HG03354 (cell line): ENCODE measurements around the gene RIOK3.

Source experiments
- ATAC-seq: cut with Tn5 transposase; IDR thresholded peaks from one replicate; pipeline ENCODE4 v1.9.1; 2021; ENCODE audit warnings: mild to moderate bottlenecking; ENCODE audit not compliant: unreplicated experiment, poor library complexity, severe bottlenecking

The RIOK3 gene

GRCh38 chr18:23448291-23448690 lies 4.8 kb upstream of the RIOK3 start:
- ATAC-seq: no peak

- no peak for ATAC-seq
Measured at GRCh38 chr18:23450022-23450421, 3.1 kb upstream of the RIOK3 start.

GRCh38 chr18:23451011-23451410 lies 2.1 kb upstream of the RIOK3 start:
- ATAC-seq: no peak

GRCh38 chr18:23451491-23451890 lies 1.6 kb upstream of the RIOK3 start:
- ATAC-seq: no peak

GRCh38 chr18:23452347-23452727 lies 750 bp upstream of the RIOK3 start:
- ATAC-seq: no peak

- ATAC-seq: peak; percentile 13
Measured at GRCh38 chr18:23453680-23454058, 582 bp downstream of the RIOK3 start.

- ATAC-seq: no peak
Measured at GRCh38 chr18:23456835-23457234, 3.7 kb downstream of the RIOK3 start.

GRCh38 chr18:23458830-23459529 lies 5.9 kb downstream of the RIOK3 start:
- no peak for ATAC-seq

- no peak for ATAC-seq
Measured at GRCh38 chr18:23459530-23459921, 6.4 kb downstream of the RIOK3 start.

GRCh38 chr18:23460285-23461273 lies 7.5 kb downstream of the RIOK3 start:
- no peak for ATAC-seq

GRCh38 chr18:23462876-23463275 lies 9.8 kb downstream of the RIOK3 start:
- no peak for ATAC-seq

- no peak for ATAC-seq
Measured at GRCh38 chr18:23468753-23469459, 15.8 kb downstream of the RIOK3 start.

- no peak for ATAC-seq
Measured at GRCh38 chr18:23470620-23471387, 17.7 kb downstream of the RIOK3 start.

GRCh38 chr18:23471486-23471885 lies 18.4 kb downstream of the RIOK3 start:
- no peak for ATAC-seq

GRCh38 chr18:23479829-23480505 lies 26.9 kb downstream of the RIOK3 start:
- ATAC-seq: no peak

GRCh38 chr18:23484561-23485182 lies 31.6 kb downstream of the RIOK3 start:
- no peak for ATAC-seq

GRCh38 chr18:23485386-23485785 lies 32.3 kb downstream of the RIOK3 start:
- no peak for ATAC-seq

GRCh38 chr18:23487738-23488570 lies 34.9 kb downstream of the RIOK3 start:
- peak; percentile 81 for ATAC-seq
